Measurements from ENCODE around the gene SEC14L6. TPM values are rescaled to one million over a fixed set of nuclear protein-coding genes. Genes with fewer than 3 reads are reported as not detected.

The SEC14L6 gene
- total RNA-seq, 6 experiments from 2014 or later, result 0.06 to 0.39 (median 0.12) TPM; not detected in 1

DNA sequence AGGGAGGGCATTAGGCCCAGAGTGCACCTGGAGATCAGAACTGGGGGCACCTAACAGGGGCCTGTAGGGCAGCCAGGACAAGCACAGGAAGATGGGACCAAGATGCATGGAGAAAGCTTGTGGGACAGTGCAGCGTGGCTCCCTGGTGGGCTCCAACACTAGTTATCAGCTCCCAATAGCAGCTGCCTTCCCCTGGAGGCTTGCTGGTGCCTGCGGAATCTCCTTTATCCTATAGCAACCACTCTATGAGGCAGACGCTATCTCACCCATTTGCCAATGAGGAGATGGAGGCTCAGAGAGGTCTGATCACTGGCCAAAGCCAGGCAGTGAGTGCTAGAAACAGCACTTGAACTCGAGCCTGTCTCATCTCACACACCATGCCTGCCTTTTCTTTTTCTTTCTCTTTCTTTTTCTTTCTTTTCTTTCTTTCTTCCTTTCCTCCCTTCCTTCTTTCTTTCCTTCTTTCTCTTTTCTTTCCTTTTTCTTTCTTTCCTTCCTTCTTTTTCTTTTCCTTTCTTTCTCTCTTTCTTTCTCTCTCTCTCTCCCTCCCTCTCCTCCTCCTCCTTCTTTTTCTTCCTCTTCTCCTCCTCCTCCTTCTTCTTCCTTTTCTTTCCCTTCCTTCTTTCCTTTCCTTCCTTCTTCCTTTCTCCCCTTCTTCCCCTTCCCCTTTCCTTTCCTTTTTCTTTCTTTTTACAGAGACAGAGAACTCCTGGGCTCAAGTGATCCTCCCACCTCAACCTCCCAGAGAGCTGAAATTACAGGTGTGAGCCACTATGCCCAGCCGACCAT, 25.0 kb downstream of the SEC14L6 start:
- H3K27ac ChIP-seq, result no peak overlapping the region
- H3K9me3 ChIP-seq, result no peaks in the 10 kb centered on the region
- WGBS (ENCODE audit: insufficient coverage, low coverage, low lambda C conversion rate, missing lambda C conversion rate), result 87% methylated on average over 5 of the region's 5 CpGs
- H3K27me3 ChIP-seq, result no peaks in the 10 kb centered on the region
- no peak overlapping the region for H3K4me3 ChIP-seq
- ATAC-seq (no peak), DNase-seq (no peak)
- intact Hi-C loops (cut with DNase I), result no loop called here
- H3K4me1 ChIP-seq, result no peaks in the 10 kb centered on the region
- no peaks in the 10 kb centered on the region for H3K36me3 ChIP-seq
- TF ChIP-seq, protein P1, sequence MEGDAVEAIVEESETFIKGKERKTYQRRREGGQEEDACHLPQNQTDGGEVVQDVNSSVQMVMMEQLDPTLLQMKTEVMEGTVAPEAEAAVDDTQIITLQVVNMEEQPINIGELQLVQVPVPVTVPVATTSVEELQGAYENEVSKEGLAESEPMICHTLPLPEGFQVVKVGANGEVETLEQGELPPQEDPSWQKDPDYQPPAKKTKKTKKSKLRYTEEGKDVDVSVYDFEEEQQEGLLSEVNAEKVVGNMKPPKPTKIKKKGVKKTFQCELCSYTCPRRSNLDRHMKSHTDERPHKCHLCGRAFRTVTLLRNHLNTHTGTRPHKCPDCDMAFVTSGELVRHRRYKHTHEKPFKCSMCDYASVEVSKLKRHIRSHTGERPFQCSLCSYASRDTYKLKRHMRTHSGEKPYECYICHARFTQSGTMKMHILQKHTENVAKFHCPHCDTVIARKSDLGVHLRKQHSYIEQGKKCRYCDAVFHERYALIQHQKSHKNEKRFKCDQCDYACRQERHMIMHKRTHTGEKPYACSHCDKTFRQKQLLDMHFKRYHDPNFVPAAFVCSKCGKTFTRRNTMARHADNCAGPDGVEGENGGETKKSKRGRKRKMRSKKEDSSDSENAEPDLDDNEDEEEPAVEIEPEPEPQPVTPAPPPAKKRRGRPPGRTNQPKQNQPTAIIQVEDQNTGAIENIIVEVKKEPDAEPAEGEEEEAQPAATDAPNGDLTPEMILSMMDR (IDR thresholded peaks at IDR 0.05), result no peak

DNA sequence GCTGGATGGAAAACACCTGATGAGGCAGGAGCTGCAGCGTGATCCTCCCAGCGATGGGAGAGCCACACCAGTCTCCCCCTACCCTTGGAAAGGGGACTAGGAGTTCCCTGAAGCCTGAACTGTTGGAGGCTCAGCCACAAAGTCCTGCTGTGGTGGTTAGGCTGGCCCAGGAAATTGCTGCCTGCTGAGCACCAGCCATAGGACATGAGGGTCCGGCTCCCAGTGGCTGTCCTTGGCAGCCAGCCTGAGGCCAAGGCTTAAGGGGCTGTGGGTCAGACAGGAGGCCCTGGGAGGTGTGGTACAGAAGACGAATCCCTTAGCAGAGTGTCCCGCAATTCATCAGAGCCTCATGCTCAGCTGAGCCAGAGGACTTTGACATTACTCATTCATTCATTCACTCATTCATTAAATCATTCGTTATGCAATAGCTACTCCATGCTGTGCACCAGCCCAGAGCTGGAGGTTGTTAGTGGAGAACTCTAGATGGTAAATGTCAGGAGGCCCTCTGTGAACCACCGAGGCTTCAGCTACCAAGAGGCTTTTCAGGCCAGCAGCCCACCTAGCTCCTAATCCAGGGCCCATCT, 26.6 kb downstream of the SEC14L6 start:
- no peak for DNase-seq
- TF ChIP-seq, protein P1 (IDR thresholded peaks at IDR 0.05), result no peak
- TF ChIP-seq POLR2A (IDR thresholded peaks at IDR 0.05), result no peak
- WGBS (ENCODE audit: insufficient coverage, low coverage, low lambda C conversion rate, missing lambda C conversion rate), result 40% methylated on average over 1 of the region's 7 CpGs
- H3K27me3 ChIP-seq, result no peaks in the 10 kb centered on the region
- no peaks in the 10 kb centered on the region for H3K36me3 ChIP-seq
- no peak overlapping the region for H3K27ac ChIP-seq
- H3K4me1 ChIP-seq, result no peaks in the 10 kb centered on the region
- H3K4me3 ChIP-seq, result no peak overlapping the region
- intact Hi-C loops (cut with DNase I), result no loop called here
- no peak for ATAC-seq
- no peaks in the 10 kb centered on the region for H3K9me3 ChIP-seq

DNA sequence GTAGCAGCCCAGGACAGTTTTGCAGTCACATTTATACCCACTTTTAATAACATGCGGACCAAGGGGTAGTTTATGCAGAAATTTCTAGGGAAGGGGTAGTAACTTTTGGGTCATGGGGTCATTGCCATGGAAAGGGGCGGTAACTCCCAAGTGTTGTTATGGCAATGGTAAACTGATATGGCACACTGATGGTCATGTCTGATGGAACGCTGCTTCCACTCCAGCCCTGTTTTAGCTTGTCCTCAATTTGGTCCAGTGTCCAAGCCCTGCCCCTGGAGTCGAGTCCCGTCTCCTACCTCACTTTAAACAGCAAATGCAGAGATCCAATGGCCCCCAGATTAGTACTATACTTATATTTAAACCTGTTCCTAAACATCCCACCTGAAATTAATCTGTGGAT, 29.8 kb downstream of the SEC14L6 start:
- Histone ChIP-seq H3K4me1 (no peaks in the 10 kb centered on the region), H3K4me3 (no peak overlapping the region), H3K27ac (no peak overlapping the region), H3K9me3 (no peaks in the 10 kb centered on the region), H3K36me3 (no peaks in the 10 kb centered on the region), H3K27me3 (no peaks in the 10 kb centered on the region)
- 70% methylated on average over 3 of the region's 5 CpGs for WGBS (ENCODE audit: insufficient coverage, low coverage, low lambda C conversion rate, missing lambda C conversion rate)
- no peak for ATAC-seq
- intact Hi-C loops (cut with DNase I), result no loop called here
- DNase-seq, result no peak
- no peak for TF ChIP-seq POLR2A (IDR thresholded peaks at IDR 0.05)
- TF ChIP-seq, protein P1 (IDR thresholded peaks at IDR 0.05), result no peak

DNA sequence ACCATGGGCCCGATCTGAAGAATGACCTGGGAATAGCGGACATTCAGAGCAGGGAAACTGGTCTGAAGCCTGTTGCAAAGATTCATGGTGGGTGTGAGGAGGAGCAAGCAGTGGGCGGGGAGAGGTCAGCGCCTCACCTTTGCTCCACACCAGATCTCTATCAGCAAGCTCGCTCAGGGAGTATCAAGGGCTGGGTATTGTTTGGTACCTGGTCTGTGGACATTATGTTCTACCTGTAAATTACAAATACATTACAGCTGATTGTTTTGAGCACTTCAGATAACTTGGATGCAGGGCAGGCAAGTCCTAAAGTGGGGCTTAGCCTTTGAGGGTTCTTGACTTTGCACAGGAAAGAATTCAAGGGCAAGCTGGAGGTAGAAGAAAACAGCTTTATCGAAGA, 30.3 kb downstream of the SEC14L6 start:
- DNase-seq, result no peak
- H3K36me3 ChIP-seq, result no peaks in the 10 kb centered on the region
- no peak for ATAC-seq
- no peak overlapping the region for H3K27ac ChIP-seq
- no peaks in the 10 kb centered on the region for H3K9me3 ChIP-seq
- no peak overlapping the region for H3K4me3 ChIP-seq
- no peaks in the 10 kb centered on the region for H3K27me3 ChIP-seq
- TF ChIP-seq, protein P1 (IDR thresholded peaks at IDR 0.05), result no peak
- TF ChIP-seq POLR2A (IDR thresholded peaks at IDR 0.05), result no peak
- intact Hi-C loops (cut with DNase I), result no loop called here
- WGBS (ENCODE audit: insufficient coverage, low coverage, low lambda C conversion rate, missing lambda C conversion rate), result 86% methylated on average over 4 of the region's 6 CpGs
- H3K4me1 ChIP-seq, result no peaks in the 10 kb centered on the region
